C4-2B (cell line): ENCODE measurements around the gene ADAM10.

Experiments
- CTCF ChIP-seq: fragments of 450-650 bp; conservative IDR thresholded peaks from 2 replicates; pipeline ENCODE4 v1.5.1; 2017; ENCODE audit warnings: mild to moderate bottlenecking
- ZFX ChIP-seq: fragments of 450-650 bp; IDR thresholded peaks from 2 replicates; pipeline ENCODE4 v1.6.1; 2017

DNA sequence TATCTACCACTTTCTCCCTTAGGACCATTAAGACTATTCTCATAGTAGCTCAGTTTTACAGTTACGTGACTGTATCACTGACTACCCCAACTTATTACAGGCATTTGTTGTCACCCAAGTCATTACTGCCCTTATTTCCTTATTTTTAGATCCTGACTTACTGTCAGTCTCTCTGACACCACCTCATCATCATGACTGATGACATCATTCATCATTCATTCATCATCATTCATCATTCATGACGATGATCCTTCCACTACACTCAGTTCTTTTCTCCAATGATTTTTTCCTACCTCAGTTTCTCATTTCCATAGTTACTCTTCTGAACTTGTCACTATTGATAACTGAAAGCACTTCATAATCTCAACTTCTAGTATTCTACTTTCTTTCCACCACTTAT, 83.8 kb downstream of the ADAM10 start:
- no peak for TF ChIP-seq CTCF
- TF ChIP-seq ZFX, result no peak
